ENCODE results near the gene DMRT2.

GRCh38 chr9:1053986-1054425 lies 3.8 kb downstream of the DMRT2 start:
- TF ChIP-seq POLR2A (IDR thresholded peaks at IDR 0.05): no peak
- no peak for TF ChIP-seq CTCF (IDR thresholded peaks at IDR 0.05)

Measured in thyroid gland (tissue), 4 donors.